ENCODE results near the gene EPB41.

Gene EPB41

DNA sequence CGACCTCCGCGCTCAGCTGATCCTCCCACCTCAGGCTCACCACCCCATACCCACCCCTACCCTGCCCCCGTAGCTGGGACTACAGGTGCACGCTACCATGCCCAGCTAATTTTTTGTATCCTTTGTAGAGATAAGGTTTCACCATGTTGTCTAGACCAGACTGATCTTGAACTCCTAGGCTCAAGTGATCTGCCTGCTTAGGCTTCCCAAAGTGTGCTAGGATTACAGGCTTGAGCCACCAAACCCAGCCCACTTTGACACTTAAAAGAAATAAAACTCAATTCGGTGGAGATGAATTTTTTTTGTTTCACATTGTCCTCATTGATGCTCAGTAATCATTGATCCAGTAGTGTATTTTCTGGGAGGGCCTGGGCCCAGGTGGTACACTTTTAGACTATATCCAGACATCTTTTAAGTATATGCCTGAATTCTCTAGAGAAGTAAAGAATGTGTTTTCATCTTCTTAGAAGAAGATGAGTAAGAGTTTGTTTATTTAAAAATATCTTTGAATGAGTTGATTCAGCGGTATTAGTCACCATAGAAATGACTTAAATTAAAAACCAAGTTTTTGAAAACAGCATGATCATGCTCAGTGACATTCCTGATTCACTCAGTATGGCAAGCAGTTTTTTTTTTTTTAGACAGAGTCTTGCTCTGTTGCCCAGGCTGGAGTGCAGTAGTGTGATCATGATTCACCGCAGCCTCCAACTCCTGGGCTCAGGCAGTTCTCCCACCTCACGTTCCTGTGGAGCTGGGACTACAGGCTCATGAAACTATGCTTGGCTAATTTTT lies 57.8 kb downstream of the EPB41 start:
- H3K27ac ChIP-seq = peak overlapping the region; percentile 58
- DNase-seq (ENCODE audit: low read depth, low spot score) = peak; percentile 46

DNA sequence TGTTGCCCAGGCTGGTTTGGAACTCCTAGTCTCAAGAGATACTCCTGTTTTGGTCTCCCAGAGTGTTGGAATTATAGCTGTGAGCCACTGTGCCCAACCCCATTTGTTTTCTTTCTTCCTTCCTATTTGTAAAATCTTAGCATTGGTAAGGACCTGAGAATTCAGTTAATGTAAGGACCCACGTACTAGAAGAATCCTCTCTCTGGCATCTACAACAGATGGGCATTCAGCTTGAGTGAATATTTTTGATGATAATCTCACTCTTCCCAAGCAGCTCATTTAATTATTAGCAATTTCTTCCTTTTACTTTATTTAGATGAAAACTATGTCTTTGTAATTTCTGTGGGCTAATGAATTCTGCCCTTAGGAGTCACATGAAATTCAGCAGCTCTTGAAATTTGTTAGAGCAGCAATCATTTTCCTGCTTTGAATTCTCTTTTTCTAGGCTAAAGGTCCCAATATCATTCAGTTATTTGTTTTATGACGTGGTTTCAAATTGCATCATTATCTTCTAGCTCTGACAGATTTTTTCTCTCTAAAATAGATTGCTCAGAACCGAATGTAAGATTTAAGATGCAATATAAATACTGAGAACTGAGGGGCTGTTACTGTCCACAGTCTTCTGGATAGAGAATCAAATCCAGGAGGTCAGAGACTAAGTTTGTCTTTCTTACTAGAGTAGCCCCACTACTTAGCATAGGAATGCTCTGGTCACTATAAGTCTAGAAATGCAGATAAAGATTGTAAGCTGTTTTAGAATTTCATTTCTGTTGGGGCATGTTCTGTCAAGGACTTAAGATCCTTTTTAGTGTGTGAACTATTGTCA lies 59.4 kb downstream of the EPB41 start:
- peak overlapping the region; percentile 58 for H3K27ac ChIP-seq
- no peak for DNase-seq (ENCODE audit: low read depth, low spot score)

DNA sequence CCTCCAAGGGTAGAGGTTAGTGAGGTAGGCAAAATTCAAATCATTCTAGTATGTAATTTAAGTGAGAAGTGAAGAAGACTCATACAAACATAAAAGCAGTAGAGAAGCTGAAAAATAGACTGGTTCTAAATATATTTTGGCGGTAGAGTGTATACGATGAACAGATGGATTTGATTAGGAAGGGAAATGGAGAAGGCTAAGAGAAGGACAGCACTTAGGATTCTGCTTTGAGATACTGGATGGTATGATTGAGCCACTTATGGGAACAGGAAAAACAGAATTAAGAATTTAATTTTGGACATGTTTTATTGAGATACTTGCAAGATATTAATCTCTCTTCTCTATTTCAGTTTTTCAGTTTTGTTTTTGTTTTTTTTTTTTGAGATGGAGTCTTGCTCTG lies 60.1 kb downstream of the EPB41 start:
- H3K27ac ChIP-seq = peak overlapping the region; percentile 58
- DNase-seq (ENCODE audit: low read depth, low spot score) = no peak

DNA sequence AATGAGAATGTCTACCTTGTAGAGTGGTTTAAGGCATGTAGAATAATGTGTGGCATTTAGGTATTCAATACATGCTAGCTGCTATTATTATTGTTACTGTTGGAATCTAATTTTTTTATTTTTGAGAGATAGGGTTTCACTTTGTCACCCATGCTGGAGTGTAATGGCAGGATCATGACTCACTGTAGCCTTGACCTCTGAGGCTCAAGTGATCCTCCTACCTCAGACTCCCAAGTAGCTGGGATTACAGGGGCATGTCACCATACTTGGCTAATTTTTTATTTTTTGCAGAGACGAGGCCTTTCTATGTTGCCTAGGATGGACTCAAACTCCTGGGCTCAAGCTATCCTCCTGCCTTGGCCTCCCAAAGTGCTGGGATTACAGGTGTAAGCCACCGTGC lies 61.9 kb downstream of the EPB41 start:
- no peak for DNase-seq (ENCODE audit: low read depth, low spot score)
- no peak overlapping the region for H3K27ac ChIP-seq

DNA sequence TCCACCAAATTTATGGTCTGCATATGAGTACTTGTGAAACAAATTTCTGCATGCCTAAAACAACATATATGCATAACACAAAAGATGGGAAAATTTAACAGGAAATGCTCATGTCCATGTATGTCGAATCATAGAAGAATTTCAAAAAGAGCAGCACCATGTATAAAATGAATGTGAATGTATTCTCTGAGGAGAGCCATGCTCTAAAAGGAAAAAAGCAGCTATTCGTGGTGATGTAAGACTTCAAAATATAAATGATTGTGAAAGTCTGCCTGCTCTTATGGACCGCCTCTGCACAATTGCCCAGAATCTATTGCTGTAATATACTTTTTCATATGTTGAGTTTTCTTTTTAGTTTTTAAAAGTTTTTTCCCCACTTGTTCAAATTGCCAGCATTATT lies 66.8 kb downstream of the EPB41 start:
- H3K27ac ChIP-seq = no peak overlapping the region
- no peak for DNase-seq (ENCODE audit: low read depth, low spot score)

DNA sequence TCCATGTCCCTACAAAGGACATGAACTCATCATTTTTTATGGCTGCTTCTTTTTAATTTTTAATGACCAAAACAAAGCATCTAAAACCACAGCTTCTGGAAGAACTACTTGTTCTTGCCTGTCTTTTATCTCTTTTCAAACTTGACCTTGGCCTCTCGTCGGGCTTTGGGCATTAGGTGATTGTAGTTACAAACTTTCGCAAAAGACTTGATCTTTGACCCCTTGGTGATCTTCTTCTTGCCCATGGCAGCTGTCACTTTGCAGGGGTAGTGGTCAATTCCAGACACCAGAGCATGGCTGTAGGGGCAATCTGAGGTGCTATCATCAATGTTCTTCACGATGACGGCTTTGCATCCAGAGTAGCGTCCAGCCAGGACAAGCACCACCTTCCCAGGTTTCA lies 67.8 kb downstream of the EPB41 start:
- DNase-seq (ENCODE audit: low read depth, low spot score) = no peak
- no peak overlapping the region for H3K27ac ChIP-seq

DNA sequence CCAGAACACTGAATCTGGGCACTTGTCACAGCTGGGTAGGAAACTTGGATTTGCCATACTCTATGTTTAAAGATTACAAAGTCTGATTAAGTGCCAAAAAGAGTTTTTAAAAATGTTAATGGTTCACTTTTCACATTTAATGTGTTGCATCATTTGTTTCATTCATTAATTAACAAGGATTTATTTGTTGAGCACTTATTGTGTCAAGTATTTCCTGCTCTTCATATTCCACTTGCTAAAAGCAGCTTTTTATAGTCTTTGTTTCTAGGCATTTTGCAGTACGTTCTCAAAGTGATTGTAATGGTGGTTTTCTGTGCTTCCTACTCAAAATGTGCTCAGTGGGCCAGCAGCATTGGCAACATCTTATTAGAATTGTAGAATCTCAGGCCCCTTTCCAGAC lies 68.7 kb downstream of the EPB41 start:
- no peak overlapping the region for H3K27ac ChIP-seq
- no peak for DNase-seq (ENCODE audit: low read depth, low spot score)

DNA sequence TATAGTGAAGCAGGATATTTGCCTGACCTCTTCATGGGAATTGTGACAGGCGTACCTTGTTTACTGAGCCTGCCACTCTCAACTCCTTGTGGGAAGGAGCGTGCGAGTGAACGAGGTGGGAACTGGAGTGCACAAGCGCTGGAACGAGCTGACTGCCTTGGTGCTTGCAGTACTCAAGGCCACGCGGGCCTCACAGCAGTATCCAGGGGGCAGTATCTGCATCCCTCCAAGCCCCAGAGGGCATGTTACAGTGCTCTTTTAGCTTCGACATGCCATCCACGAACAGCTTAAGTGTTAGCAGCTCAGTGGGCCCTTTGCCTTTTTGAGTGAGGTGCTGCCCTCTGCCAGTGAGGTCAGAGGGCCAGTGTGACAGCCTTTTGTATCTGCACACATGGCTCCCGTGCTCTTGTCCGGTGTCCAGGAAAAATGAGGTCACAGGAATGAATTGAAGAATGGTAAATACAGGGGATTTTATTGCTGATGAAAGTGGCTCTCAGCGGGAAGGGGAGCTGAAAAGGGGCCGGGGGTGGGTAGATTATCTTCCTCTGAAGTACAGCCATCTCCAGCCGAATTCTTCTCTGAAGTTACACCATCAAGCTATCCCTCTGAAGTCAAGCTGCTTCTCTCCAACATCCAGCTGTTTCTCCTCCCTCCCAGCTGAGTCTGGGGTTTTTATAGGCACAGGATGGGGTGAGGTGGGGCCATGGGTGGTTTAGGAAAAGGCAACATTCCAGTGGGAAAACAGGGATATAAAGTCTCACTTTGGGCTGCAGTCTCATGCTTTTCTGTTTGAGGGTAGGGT lies 69.3 kb downstream of the EPB41 start:
- H3K27ac ChIP-seq = no peak overlapping the region
- no peak for DNase-seq (ENCODE audit: low read depth, low spot score)

DNA sequence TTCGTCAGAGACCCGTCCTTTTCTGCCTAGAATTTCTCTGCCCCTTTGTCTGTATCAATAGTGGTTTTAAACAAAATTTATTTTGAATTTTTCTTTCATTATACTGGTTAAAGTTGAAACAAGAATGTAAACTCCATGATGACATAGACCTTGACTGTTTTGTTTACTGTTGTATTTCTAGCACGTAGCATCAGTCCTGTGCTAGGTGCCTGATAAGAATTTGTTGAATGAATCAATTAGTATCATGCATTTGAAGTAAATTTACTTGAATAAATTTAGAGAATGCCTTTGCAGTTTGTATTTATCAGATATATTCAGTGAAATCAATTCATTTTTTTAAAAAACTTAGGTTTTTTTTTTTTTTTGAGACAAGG lies 69.9 kb downstream of the EPB41 start:
- DNase-seq (ENCODE audit: low read depth, low spot score) = no peak
- no peak overlapping the region for H3K27ac ChIP-seq

DNA sequence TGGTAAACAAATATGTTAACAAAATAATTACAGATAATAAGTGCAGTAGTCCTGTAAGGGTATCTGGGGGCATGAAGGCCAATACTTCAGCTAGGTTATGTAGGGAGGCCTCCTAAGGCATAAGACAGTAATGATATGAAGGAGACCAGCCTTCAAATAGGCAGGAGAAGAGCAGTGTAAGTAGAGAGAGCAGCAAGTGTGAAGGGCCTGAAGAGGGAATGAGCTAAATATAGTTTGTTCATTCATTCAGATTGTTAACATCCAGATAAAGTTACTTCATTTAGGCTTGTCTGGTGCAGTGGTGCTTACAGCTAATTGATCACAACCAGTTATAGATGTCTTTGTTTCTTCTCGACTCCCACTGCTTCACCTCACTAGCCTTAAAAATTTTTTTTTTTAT lies 71.1 kb downstream of the EPB41 start:
- no peak for DNase-seq (ENCODE audit: low read depth, low spot score)
- H3K27ac ChIP-seq = no peak overlapping the region

DNA sequence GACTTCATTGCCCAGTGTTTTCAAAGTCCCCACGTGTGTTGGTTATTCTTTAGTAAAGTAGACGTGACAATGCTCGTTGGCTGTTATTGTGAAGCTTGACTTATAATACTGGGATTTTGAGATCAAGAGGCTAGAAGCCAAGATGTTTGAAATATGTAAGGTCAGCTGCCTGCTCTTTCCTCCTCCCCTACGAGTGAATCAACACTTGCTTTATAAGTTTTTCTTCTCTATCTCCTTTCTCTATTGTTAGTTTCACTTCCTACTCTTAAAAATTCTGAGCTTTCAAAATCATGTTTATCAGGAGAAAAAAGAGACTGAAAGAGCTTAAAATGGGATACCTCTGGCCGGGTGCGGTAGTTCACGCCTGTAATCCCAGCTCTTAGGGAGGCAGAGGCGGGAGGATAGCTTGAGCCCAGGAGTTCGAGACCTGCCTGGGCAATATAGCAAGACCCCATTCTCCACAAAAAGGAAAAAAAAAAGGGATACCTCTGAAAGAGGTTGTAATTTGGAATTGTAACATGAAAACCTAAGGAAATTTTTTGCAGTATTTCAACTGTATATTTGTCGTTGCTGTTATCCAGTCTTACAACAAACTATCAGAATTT lies 72.0 kb downstream of the EPB41 start:
- no peak for DNase-seq (ENCODE audit: low read depth, low spot score)
- no peak overlapping the region for H3K27ac ChIP-seq

DNA sequence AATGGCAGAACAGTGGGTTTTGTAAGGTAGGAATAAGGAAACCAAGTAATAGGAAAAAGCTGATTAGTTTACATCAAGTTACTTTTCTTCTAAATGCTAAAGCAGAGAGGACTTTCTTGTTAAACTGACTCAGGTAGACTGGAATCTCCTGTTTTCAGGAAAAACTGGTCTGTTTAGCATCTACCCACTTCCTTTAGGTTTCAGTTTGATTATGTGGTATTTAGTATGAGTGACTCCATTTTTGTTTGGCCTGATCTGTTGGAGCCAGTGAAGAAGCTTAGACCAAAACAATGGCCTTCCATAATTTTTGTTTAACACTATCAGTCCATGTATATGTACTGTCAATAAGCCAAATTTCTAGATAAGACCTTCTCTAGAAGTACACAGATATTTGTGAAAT lies 88.4 kb downstream of the EPB41 start:
- DNase-seq (ENCODE audit: low read depth, low spot score) = peak; percentile 14

DNA sequence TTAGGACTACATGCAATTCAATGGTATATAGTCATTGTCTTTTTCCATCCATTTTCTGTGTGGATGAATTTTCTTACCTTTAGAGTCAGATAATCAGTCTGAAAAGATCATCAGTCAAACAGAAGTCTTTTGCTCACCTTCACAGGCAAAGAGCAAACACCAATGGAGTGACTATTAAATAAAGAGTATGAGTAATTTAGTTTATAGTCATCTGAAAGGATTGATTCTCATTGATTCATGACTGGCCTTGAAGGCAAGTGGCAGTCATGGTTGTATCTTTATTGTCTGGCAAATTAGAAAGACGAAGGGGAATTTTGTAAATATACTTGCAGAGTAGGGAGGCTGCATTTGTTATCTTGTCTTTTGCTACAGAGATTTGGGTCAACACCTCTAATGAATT lies 89.9 kb downstream of the EPB41 start:
- DNase-seq (ENCODE audit: low read depth, low spot score) = no peak
- H3K27ac ChIP-seq = no peak overlapping the region

More for the DNA sequence above, 88.4 kb downstream of the EPB41 start:
- H3K27ac ChIP-seq = no peak overlapping the region

DNA sequence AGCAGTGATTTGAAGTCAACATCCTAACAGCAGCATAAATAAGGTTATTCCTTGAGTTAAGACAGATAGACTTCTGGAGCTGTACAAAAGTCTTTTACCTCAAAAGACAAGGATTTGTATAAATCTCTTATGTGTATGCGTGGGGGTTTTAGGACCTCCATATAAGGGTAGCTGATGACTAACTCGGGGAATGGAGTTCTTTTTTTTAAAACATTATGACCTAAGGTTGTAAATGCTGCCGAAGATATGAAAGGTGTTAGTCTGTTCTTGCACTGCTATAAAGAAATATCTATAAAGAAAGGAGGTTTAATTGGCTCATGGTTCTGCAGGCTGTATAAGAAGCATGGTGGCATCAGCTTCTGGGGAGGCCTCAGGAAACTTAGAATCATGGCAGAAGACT lies 90.4 kb downstream of the EPB41 start:
- no peak for DNase-seq (ENCODE audit: low read depth, low spot score)
- H3K27ac ChIP-seq = no peak overlapping the region

DNA sequence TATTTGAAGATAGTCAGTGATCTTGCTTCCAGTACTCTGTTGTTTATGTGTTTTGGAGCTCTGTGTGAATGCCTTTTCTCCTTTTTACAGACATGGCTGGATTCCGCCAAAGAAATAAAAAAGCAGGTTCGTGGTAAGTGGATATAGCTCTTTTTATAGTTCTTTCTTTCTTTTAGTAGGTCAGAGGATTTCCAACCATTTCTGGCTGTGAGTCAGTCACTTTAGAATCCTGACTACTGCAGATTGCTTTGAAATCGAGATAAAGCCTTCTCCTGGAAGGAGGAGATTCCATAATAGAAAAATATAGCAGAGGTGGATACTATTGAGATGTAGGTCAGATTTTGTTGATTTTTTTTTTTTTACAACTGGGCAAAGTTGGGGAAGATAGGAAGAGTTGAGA lies 97.4 kb downstream of the EPB41 start:
- H3K27ac ChIP-seq = no peak overlapping the region
- DNase-seq (ENCODE audit: low read depth, low spot score) = no peak

DNA sequence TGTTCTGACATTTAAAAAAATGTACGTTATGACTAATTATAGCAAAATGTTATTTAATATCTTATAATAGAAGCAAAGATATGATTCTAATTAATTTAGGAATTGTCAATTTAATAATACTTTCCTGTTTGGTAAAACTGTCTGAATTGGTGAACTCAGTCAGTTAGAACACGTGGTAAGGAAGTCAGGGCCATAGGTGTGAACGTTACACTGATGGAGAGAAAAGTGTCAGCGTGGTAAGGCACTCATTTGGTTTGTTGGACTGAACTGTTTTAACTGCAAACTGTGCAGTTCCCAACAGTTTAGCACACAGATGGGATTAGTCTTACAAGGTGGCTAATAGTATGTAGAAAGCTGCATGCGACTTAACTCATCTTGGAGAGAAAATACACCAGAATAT lies 102.9 kb downstream of the EPB41 start:
- no peak overlapping the region for H3K27ac ChIP-seq
- DNase-seq (ENCODE audit: low read depth, low spot score) = no peak

DNA sequence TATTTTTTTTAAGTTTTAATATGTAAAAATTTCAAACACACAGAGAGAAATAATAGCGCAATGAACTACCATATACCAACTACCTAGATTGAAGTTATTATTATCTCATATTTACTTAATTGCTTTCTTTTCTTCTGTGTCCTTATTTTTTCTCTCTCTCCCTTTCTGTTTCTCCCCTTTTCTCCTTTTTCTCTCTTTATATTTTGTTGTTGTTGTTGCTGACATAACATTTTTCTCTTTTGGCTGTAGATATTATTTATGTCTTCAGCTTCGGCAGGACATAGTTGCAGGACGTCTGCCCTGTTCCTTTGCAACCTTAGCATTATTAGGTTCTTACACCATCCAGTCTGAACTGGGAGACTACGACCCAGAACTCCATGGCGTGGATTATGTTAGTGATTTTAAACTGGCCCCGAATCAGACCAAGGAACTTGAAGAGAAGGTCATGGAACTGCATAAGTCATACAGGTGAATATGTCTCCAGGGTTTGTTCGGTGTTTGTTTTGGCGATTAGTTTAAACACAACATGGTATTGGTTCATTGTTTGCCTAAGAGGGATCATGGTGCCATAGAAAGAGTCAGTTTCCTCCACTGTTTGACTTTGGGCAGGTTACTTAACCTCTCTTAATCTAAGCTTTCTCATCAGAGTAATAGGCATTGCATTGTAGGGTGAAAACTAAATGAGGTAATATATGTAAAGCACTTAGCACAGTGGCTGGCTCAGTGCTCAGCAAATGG lies 103.8 kb downstream of the EPB41 start:
- no peak overlapping the region for H3K27ac ChIP-seq
- no peak for DNase-seq (ENCODE audit: low read depth, low spot score)

DNA sequence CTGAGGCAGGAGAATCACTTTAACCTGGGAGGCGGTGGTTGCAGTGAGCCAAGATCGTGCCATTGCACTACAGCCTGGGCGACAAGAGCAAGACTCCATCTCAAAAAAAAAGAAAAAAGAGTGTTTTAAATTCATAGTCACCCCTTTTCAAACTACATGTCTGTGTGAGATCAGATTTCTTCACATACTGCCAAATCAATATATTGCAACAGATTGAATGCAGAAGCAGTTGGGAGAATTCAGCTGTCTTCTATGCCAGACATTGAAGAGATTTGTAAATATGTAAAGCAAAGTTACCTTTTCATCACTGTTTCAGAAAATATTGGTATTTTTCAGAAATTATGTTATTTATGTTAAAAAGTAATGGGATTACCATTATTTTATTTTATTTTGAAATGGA lies 108.3 kb downstream of the EPB41 start:
- no peak for DNase-seq (ENCODE audit: low read depth, low spot score)
- H3K27ac ChIP-seq = no peak overlapping the region

DNA sequence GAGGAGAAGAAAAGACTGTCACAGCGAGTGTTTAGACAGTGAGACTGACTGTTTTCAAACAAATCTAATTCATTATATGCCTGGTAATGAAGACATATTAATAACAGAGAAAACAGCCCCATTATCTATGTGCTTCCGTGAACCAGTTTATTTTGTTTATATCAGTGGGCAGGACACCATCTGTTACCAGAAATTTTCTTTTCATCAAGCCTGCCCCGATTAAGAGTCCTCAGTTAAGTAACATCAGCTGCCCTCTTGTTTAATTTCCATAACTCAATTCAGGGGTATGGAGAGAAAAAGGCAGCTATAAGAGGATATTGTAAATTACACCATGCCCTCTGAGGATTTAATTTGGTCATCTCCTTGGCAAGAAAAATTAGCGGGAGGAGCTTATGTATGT lies 115.3 kb downstream of the EPB41 start:
- no peak for DNase-seq (ENCODE audit: low read depth, low spot score)
- H3K27ac ChIP-seq = no peak overlapping the region

DNA sequence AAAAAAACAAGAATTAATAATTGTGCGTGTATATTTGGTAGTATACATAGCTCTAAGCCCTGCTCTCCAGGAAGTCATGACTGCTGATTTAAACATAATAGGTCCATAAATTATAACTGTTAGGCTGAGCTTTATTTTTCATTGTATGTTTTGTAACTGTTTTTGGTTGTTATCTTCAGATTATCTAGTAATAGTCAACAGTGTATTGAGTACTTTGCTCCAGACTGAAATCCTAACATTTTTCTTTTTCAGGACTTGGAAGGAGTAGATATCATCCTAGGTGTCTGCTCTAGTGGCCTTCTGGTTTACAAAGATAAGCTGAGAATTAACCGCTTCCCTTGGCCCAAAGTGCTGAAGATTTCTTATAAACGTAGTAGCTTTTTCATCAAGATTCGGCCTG lies 118.5 kb downstream of the EPB41 start:
- H3K27ac ChIP-seq = no peak overlapping the region
- no peak for DNase-seq (ENCODE audit: low read depth, low spot score)

Measured in epithelial cell of prostate (primary cell).